Measurements from ENCODE around the gene WFIKKN2. TPM values are rescaled to one million over a fixed set of nuclear protein-coding genes. Genes with fewer than 3 reads are reported as not detected.
A peak's percentile ranks its signal among the peaks of the same experiment; 100 is the strongest.

Gene WFIKKN2
- total and polyA plus RNA-seq, 2 of the 4 experiments (the other 2 are of a cell fraction): 0.02 TPM; not detected in 1

DNA sequence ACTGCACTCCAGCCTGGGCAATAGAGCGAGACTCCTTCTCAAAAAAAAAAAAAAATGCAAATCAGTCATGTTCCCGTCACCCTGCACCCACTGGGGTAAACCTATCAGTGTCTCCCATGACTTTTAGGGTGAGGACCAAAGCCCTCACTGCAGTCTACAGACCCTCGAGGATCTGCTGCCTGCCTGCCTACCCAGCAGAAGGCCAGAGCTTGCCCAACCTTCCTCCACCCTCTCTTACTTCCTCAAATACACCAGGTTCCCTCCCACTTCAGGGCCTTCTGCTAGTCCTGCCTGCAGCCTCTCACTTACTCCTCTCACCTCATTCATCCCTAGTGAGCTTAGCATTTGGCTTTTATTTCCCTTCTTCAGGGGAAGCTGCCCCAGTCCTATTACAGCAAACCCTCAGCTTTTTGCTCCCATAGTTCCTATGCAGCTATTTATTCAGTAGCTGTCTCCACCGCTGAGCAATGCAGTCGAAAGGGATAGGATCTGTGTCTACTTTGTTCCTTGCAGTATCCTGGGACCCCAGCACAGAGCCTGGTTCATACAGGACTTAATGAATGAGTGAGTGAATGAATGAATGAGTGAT lies 48.6 kb downstream of the WFIKKN2 start:
- 53% methylated on average over 2 of the region's 5 CpGs; no CpG with 5 or more reads in 1 of the 2 experiments for WGBS, 2 experiments (ENCODE audit: extremely low coverage in 2 of 2, insufficient read length in 1 of 2)
- Histone ChIP-seq H3K56ac (ENCODE audit: extremely low read depth, insufficient read depth, low read length) (no peak overlapping the region), H4K91ac (ENCODE audit: insufficient read depth, low read depth, low read length) (no peak overlapping the region), H3K9me3 (ENCODE audit: control insufficient read depth, insufficient read depth, low read length) (peaks cover 2% of the 10 kb centered on the region), H3K9ac (ENCODE audit: low read depth, low read length) (no peak overlapping the region), H3K4me1 (ENCODE audit: control insufficient read depth, insufficient read depth, low read length) (peaks cover 3% of the 10 kb centered on the region), H3K4ac (ENCODE audit: low read depth, low read length) (no peak overlapping the region), H2AK9ac (replicated peaks; ENCODE audit: low read depth, low read length, poor library complexity) (peak overlapping the region; percentile 3), H2BK120ac (ENCODE audit: low read depth, low read length) (no peak overlapping the region), H3K4me2 (ENCODE audit: low read depth, low read length) (no peak overlapping the region), H3K36me3 (ENCODE audit: control insufficient read depth, insufficient read depth, low read length) (no peaks in the 10 kb centered on the region), H3K9me1 (ENCODE audit: insufficient read depth, low read length) (peaks cover 3% of the 10 kb centered on the region; the same call in 1 of the 2 replicates), H2AFZ (replicated peaks; ENCODE audit: low read length, poor library complexity) (peak overlapping the region; percentile 68), H3K4me3 (ENCODE audit: insufficient read depth, low read depth, low read length) (no peak overlapping the region), H3K18ac (ENCODE audit: low read depth, low read length) (no peak overlapping the region), H3K23ac (ENCODE audit: low read depth, low read length) (no peak overlapping the region), H2BK20ac (ENCODE audit: low read depth, low read length) (no peak overlapping the region), H4K20me1 (ENCODE audit: insufficient read depth, low read length) (no peaks in the 10 kb centered on the region), H3K27ac (ENCODE audit: insufficient read depth, low read length) (no peak overlapping the region), H2BK5ac (ENCODE audit: low read depth, low read length, poor library complexity, severe bottlenecking) (no peak overlapping the region), H3K14ac (replicated peaks; ENCODE audit: low read depth, low read length) (no peak overlapping the region), H3K27me3 (ENCODE audit: control insufficient read depth, insufficient read depth, low read length) (peaks cover 15% of the 10 kb centered on the region), H3K79me1 (ENCODE audit: low read depth in 1 of 2, low read length in 2 of 2) (no peaks in the 10 kb centered on the region), H4K8ac (ENCODE audit: low read depth in 2 of 2, low read length in 2 of 2) (no peak overlapping the region), H4K5ac (ENCODE audit: low read depth, low read length) (no peak overlapping the region), H2BK15ac (ENCODE audit: low read depth, low read length) (no peak overlapping the region), H2AK5ac (ENCODE audit: low read depth, low read length) (no peak overlapping the region)
- no TSS peak for BruUV-seq (replicated peaks)
- CTCF ChIA-PET: interaction anchor here (0.7 kb wide), 1 partner anchor 15 kb away, joined by 4 read pairs; no protein-coding TSS in a partner anchor
- DNase-seq (no peak), ATAC-seq (ENCODE audit: low read depth) (no peak; the same call in 1 of the 2 replicates)
- intact Hi-C loops (cut with micrococcal nuclease) (no loop called here), dilution Hi-C loops (cut with HindIII; ENCODE audit: low sequenced_read_pairs, unreplicated experiment) (no loop called here), in situ Hi-C loops (cut with MboI; ENCODE audit: low sequenced_read_pairs) (no loop called here)
- TF ChIP-seq CHD1 (IDR thresholded peaks at IDR 0.05; ENCODE audit: low read depth, low read length) (no peak), MXI1 (IDR thresholded peaks at IDR 0.05; ENCODE audit: borderline replicate concordance, low read depth, low read length) (no peak), BHLHE40 (IDR thresholded peaks at IDR 0.05; ENCODE audit: low read depth, low read length) (no peak), FOS (IDR thresholded peaks at IDR 0.05; ENCODE audit: low read depth, low read length) (no peak), SMC3 (IDR thresholded peaks at IDR 0.05; ENCODE audit: low read depth, low read length) (no peak), RCOR1 (IDR thresholded peaks at IDR 0.05; ENCODE audit: insufficient replicate concordance, low read length) (no peak), NFE2L2 (IDR thresholded peaks at IDR 0.05; ENCODE audit: low read depth, low read length) (no peak), MAZ (IDR thresholded peaks at IDR 0.05; ENCODE audit: borderline replicate concordance, low read depth, low read length) (no peak), CEBPB (IDR thresholded peaks at IDR 0.05; ENCODE audit: low read depth, low read length) (no peak), RFX5 (IDR thresholded peaks at IDR 0.05; ENCODE audit: low read depth, low read length) (no peak), MAFK (IDR thresholded peaks at IDR 0.05; ENCODE audit: low read depth, low read length) (no peak), POLR2A (IDR thresholded peaks at IDR 0.05; ENCODE audit: low read depth, low read length) (no peak)
- TF ChIP-seq, protein P1, sequence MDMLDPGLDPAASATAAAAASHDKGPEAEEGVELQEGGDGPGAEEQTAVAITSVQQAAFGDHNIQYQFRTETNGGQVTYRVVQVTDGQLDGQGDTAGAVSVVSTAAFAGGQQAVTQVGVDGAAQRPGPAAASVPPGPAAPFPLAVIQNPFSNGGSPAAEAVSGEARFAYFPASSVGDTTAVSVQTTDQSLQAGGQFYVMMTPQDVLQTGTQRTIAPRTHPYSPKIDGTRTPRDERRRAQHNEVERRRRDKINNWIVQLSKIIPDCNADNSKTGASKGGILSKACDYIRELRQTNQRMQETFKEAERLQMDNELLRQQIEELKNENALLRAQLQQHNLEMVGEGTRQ (IDR thresholded peaks at IDR 0.05; ENCODE audit: low read depth, low read length): no peak
- TF ChIP-seq, protein P2, sequence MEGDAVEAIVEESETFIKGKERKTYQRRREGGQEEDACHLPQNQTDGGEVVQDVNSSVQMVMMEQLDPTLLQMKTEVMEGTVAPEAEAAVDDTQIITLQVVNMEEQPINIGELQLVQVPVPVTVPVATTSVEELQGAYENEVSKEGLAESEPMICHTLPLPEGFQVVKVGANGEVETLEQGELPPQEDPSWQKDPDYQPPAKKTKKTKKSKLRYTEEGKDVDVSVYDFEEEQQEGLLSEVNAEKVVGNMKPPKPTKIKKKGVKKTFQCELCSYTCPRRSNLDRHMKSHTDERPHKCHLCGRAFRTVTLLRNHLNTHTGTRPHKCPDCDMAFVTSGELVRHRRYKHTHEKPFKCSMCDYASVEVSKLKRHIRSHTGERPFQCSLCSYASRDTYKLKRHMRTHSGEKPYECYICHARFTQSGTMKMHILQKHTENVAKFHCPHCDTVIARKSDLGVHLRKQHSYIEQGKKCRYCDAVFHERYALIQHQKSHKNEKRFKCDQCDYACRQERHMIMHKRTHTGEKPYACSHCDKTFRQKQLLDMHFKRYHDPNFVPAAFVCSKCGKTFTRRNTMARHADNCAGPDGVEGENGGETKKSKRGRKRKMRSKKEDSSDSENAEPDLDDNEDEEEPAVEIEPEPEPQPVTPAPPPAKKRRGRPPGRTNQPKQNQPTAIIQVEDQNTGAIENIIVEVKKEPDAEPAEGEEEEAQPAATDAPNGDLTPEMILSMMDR (conservative IDR thresholded peaks at IDR 0.05; ENCODE audit: low read depth, low read length): no peak
- TF ChIP-seq, protein P3, sequence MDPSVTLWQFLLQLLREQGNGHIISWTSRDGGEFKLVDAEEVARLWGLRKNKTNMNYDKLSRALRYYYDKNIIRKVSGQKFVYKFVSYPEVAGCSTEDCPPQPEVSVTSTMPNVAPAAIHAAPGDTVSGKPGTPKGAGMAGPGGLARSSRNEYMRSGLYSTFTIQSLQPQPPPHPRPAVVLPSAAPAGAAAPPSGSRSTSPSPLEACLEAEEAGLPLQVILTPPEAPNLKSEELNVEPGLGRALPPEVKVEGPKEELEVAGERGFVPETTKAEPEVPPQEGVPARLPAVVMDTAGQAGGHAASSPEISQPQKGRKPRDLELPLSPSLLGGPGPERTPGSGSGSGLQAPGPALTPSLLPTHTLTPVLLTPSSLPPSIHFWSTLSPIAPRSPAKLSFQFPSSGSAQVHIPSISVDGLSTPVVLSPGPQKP (IDR thresholded peaks at IDR 0.05; ENCODE audit: borderline replicate concordance, low read depth, low read length): no peak
- POLR2A ChIA-PET (ENCODE audit: unreplicated experiment): no interaction called here

All from IMR-90 (cell line).